ENCODE results near the gene CBY1.

- TF ChIP-seq CTCF (conservative IDR thresholded peaks at IDR 0.05; ENCODE audit: low read depth, low read length), result no peak
- no peak for TF ChIP-seq EZH2phosphoT487 (IDR thresholded peaks at IDR 0.05; ENCODE audit: borderline replicate concordance, low read length)
Observed at GRCh38 chr22:38638216-38638615, 18.2 kb upstream of the CBY1 start.

Measured in PC-3 (cell line).